K562 (cell line): ENCODE data around the gene CACNA2D2. TPM values are rescaled to one million over a fixed set of nuclear protein-coding genes. Genes with fewer than 3 reads are reported as not detected.

Experiments
- BACH1 ChIP-seq: fragments of 200-800 bp; sonication (Bioruptor generic); IDR thresholded peaks from 2 replicates; pipeline ENCODE4 v1.6.1; 2016; ENCODE audit warnings: missing genetic modification characterization, missing compliant biosample characterization
- DMBX1 ChIP-seq: fragments of 250-450 bp; sonication (Bioruptor Pico); IDR thresholded peaks from 2 replicates; pipeline ENCODE4 v1.8.0; 2022; ENCODE audit warnings: inconsistent platforms, mild to moderate bottlenecking, moderate library complexity, borderline replicate concordance
- FOSL1 ChIP-seq: fragments of 200-800 bp; sonication (Bioruptor generic); conservative IDR thresholded peaks from 2 replicates; pipeline ENCODE4 v1.6.1; 2016; ENCODE audit warnings: missing genetic modification characterization, missing compliant biosample characterization
- HEY1 ChIP-seq: fragments of 250-450 bp; sonication (Bioruptor Pico); IDR thresholded peaks from 2 replicates; pipeline ENCODE4 v1.5.0; 2020; ENCODE audit warnings: mild to moderate bottlenecking, moderate library complexity, borderline replicate concordance
- MAFF ChIP-seq: IDR thresholded peaks from 2 replicates; pipeline ENCODE4 v1.6.1; 2012; ENCODE audit warnings: low read length, improper control_type of control experiment
- MED1 ChIP-seq: sonication (generic); formaldehyde crosslinking; IDR thresholded peaks from 2 replicates; pipeline ENCODE4 v1.8.1; 2023; ENCODE audit warnings: missing genetic modification reagents, borderline replicate concordance
- PRPF4 ChIP-seq: fragments of 200-400 bp; formaldehyde crosslinking; IDR thresholded peaks from one replicate; pipeline ENCODE4 v1.6.1; 2017; ENCODE audit warnings: low read length, low read depth, mild to moderate bottlenecking; ENCODE audit not compliant: insufficient read depth, poor library complexity, severe bottlenecking
- SP1 ChIP-seq: sonication (generic); formaldehyde crosslinking; IDR thresholded peaks from 2 replicates; pipeline ENCODE4 v1.8.1; 2022; ENCODE audit warnings: mild to moderate bottlenecking, missing genetic modification reagents
- YY1 ChIP-seq, 3 experiments: IDR thresholded peaks; 2 replicates each; pipeline ENCODE4 v1.6.1; 2011; ENCODE audit warnings: low read length in 2 of 3, mild to moderate bottlenecking in 2 of 3, moderate library complexity in 2 of 3, borderline replicate concordance in 1 of 3, control low read depth in 1 of 3, low read depth in 1 of 3; ENCODE audit not compliant: insufficient read depth in 3 of 3, insufficient replicate concordance in 2 of 3, control insufficient read depth in 1 of 3, insufficient read length in 1 of 3; ENCODE audit errors: extremely low read depth in 1 of 3
- ZNF282 ChIP-seq: sonication (generic); formaldehyde crosslinking; IDR thresholded peaks from 2 replicates; pipeline ENCODE4 v1.8.1; 2023; ENCODE audit warnings: missing genetic modification reagents
- polyA plus RNA-seq, 8 experiments: library from polyadenylated mRNA; depleted of rRNA in 4 of 8; stranded (reverse) in 5 of 8; unstranded in 3 of 8; fragments of >200 nt; fragmentation: Nextera tagmentation in 2 of 8; fragmentation: Illumina TruSeq in 1 of 8; extraction: Ambion mirVana in 2 of 8; extraction: Trizol in 1 of 8; gene quantifications; 2 replicates each; pipeline versions ENCODE4 v1.2.1 to v1.2.3, GENCODE V29; 2011 to 2014; ENCODE audit warnings: inconsistent platforms in 1 of 8, missing spikeins in 1 of 8
- total RNA-seq, 7 experiments: library from RNA; depleted of rRNA in 6 of 7; stranded (reverse); fragments of >200 nt in 6 of 7; fragmentation: Illumina TruSeq in 2 of 7; extraction: Trizol in 2 of 7; gene quantifications; 2 replicates each; pipeline versions ENCODE4 v1.2.1 to v1.2.3, GENCODE V29; 2011 to 2021; ENCODE audit warnings: low replicate concordance in 1 of 7
- TF ChIP-seq, protein P1 (sequence below): sonication (generic); formaldehyde crosslinking; IDR thresholded peaks from 2 replicates; pipeline ENCODE4 v1.8.0; 2022; ENCODE audit warnings: mild to moderate bottlenecking, missing genetic modification reagents
- TF ChIP-seq, protein P2 (sequence below): sonication (generic); formaldehyde crosslinking; IDR thresholded peaks from 2 replicates; pipeline ENCODE4 v1.9.0; 2022; ENCODE audit warnings: mild to moderate bottlenecking, missing genetic modification reagents
- TF ChIP-seq, protein P3 (sequence below), 2 experiments: fragments of 450-650 bp; conservative IDR thresholded peaks; 2 replicates each; pipeline ENCODE4 v1.6.1; 2017; ENCODE audit warnings: mild to moderate bottlenecking in 2 of 2, moderate library complexity in 2 of 2

Gene CACNA2D2
- total and polyA plus RNA-seq, 9 of the 15 experiments (the other 6 are each of a cell fraction or from before 2014, with no cell fraction given), result 0.11 to 0.58 (median 0.36) TPM; not detected in 2

DNA sequence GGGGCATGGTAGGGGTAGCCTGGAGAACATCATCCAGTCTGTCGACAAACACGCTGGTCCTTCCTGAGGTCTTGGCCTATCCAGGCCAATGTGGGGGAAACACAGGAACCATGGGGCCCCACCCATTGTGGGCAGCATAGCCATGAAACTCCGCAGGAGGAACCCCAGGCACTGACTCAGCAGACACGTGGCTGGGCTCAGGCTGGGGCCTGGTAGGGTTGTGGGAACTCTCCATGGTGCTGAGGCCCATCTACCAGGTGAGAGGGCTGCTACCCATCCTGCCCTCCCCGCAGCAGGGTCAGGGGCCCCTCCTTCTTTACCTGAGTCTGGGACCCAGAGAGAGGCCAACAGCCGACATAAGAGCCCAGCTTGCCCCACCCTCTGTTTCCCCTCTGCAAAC, 22.6 kb upstream of the CACNA2D2 start (continued):
- TF ChIP-seq, protein P1, sequence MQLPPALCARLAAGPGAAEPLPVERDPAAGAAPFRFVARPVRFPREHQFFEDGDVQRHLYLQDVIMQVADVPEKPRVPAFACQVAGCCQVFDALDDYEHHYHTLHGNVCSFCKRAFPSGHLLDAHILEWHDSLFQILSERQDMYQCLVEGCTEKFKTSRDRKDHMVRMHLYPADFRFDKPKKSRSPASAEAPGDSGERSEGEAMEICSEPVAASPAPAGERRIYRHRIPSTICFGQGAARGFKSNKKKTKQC, result peak; percentile 97
- TF ChIP-seq, protein P2, sequence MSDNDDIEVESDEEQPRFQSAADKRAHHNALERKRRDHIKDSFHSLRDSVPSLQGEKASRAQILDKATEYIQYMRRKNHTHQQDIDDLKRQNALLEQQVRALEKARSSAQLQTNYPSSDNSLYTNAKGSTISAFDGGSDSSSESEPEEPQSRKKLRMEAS (CRISPR knock-in tag), result peak; percentile 94
- TF ChIP-seq ZNF282 (CRISPR knock-in tag) (0 out of 2 replicates have a peak, but pooled peaks have one; percentile 31), DMBX1 (CRISPR knock-in tag) (peak; percentile 53; the same call in 1 of the 2 replicates), HEY1 (CRISPR knock-in tag) (no peak), MED1 (no peak), FOSL1 (tag) (peak; percentile 78), MAFF (peak; percentile 47), PRPF4 (no peak), YY1 (IDR thresholded peaks at IDR 0.05; ENCODE audit: borderline replicate concordance in 1 of 3, control insufficient read depth in 1 of 3, extremely low read depth in 1 of 3, insufficient read depth in 3 of 3, insufficient read length in 1 of 3, insufficient replicate concordance in 2 of 3, low read depth in 1 of 3, low read length in 2 of 3) (peak in 1 of 3 experiments; percentile 9), SP1 (0 out of 2 replicates have a peak, but pooled peaks have one; percentile 25), BACH1 (tag) (peak; percentile 59; the same call in 1 of the 2 replicates)
- TF ChIP-seq, protein P3, sequence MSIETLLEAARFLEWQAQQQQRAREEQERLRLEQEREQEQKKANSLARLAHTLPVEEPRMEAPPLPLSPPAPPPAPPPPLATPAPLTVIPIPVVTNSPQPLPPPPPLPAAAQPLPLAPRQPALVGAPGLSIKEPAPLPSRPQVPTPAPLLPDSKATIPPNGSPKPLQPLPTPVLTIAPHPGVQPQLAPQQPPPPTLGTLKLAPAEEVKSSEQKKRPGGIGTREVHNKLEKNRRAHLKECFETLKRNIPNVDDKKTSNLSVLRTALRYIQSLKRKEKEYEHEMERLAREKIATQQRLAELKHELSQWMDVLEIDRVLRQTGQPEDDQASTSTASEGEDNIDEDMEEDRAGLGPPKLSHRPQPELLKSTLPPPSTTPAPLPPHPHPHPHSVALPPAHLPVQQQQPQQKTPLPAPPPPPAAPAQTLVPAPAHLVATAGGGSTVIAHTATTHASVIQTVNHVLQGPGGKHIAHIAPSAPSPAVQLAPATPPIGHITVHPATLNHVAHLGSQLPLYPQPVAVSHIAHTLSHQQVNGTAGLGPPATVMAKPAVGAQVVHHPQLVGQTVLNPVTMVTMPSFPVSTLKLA (conservative IDR thresholded peaks at IDR 0.05), result peak; percentile 97 to 99
